ENCODE data around the gene FNDC7. TPM values are rescaled to one million over a fixed set of nuclear protein-coding genes. Genes with fewer than 3 reads are reported as not detected.

FNDC7 gene
- total RNA-seq, 1 experiment from 2014 or later: 0.05 TPM

- Histone ChIP-seq H3K4me3 (ENCODE audit: low read depth in 2 of 2, low read length in 2 of 2) (0 out of 4 replicates have a peak overlapping the region, but pooled peaks of 1 of the 2 experiments have one; percentile 7), H3K4me1 (ENCODE audit: control insufficient read depth, insufficient read depth, low read length) (peaks cover 5% of the 10 kb centered on the region; the same call in 1 of the 2 replicates), H3K27me3 (ENCODE audit: control insufficient read depth, insufficient read depth, low read length) (no peaks in the 10 kb centered on the region), H3K27ac (ENCODE audit: low read length) (peak overlapping the region; percentile 70), H3K9me3 (ENCODE audit: control insufficient read depth, insufficient read depth, low read depth, low read length) (no peaks in the 10 kb centered on the region), H3K36me3 (ENCODE audit: control insufficient read depth, insufficient read depth, low read length) (no peaks in the 10 kb centered on the region; the same call in 1 of the 2 replicates)
- no peak for DNase-seq (ENCODE audit: low read depth, low spot score)
- no peak for TF ChIP-seq CTCF (IDR thresholded peaks at IDR 0.05)
- no peak for TF ChIP-seq TCF7L2 (IDR thresholded peaks at IDR 0.05; ENCODE audit: low read depth, low read length)
- no peak for TF ChIP-seq REST (IDR thresholded peaks at IDR 0.05; ENCODE audit: insufficient read depth in 1 of 2, low read depth in 2 of 2, low read length in 1 of 2)
- no peak for TF ChIP-seq POLR2AphosphoS5 (IDR thresholded peaks at IDR 0.05; ENCODE audit: low read depth, low read length)
- no peak for TF ChIP-seq SIN3A (IDR thresholded peaks at IDR 0.05; ENCODE audit: borderline replicate concordance, insufficient read depth, low read depth, low read length)
- no TSS peak for BruUV-seq (replicated peaks)
- no peak for ATAC-seq
- ChIA-PET POLR2A (no interaction called here), CTCF (no interaction called here)
- intact Hi-C loops (cut with micrococcal nuclease; ENCODE audit: unreplicated experiment): no loop called here
- in situ Hi-C loops (cut with HindIII; ENCODE audit: low pct_unique_long_range_greater_than_20kb, low sequenced_read_pairs): no loop called here
Observed at GRCh38 chr1:108745980-108746381, 33.3 kb downstream of the FNDC7 start.

- BruUV-seq (replicated peaks): no TSS peak
- ChIA-PET CTCF (no interaction called here), POLR2A (no interaction called here)
- peaks cover 5% of the 10 kb centered on the region; the same call in 1 of the 2 replicates for H3K4me1 ChIP-seq (ENCODE audit: control insufficient read depth, insufficient read depth, low read length)
- TF ChIP-seq CTCF (IDR thresholded peaks at IDR 0.05) (peak; percentile 94), TCF7L2 (IDR thresholded peaks at IDR 0.05; ENCODE audit: low read depth, low read length) (no peak), POLR2AphosphoS5 (IDR thresholded peaks at IDR 0.05; ENCODE audit: low read depth, low read length) (peak; percentile 93), SIN3A (IDR thresholded peaks at IDR 0.05; ENCODE audit: borderline replicate concordance, insufficient read depth, low read depth, low read length) (peak; percentile 76; the same call in 1 of the 2 replicates), REST (IDR thresholded peaks at IDR 0.05; ENCODE audit: insufficient read depth in 1 of 2, low read depth in 2 of 2, low read length in 1 of 2) (no peak)
- intact Hi-C loops (cut with micrococcal nuclease; ENCODE audit: unreplicated experiment): no loop called here
- in situ Hi-C loops (cut with HindIII; ENCODE audit: low pct_unique_long_range_greater_than_20kb, low sequenced_read_pairs): no loop called here
- peak within 1 kb of the TSS; percentile 82 for H3K27ac ChIP-seq (ENCODE audit: low read length)
- H3K9me3 ChIP-seq (ENCODE audit: control insufficient read depth, insufficient read depth, low read depth, low read length): no peaks in the 10 kb centered on the region
- ATAC-seq (peak; percentile 92), DNase-seq (ENCODE audit: low read depth, low spot score) (peak; percentile 91)
- no peaks in the 10 kb centered on the region; the same call in 1 of the 2 replicates for H3K36me3 ChIP-seq (ENCODE audit: control insufficient read depth, insufficient read depth, low read length)
- H3K27me3 ChIP-seq (ENCODE audit: control insufficient read depth, insufficient read depth, low read length): no peaks in the 10 kb centered on the region
- H3K4me3 ChIP-seq (ENCODE audit: low read depth in 2 of 2, low read length in 2 of 2): peak within 1 kb of the TSS; percentile 70 to 87
Observed at GRCh38 chr1:108746382-108747170, 33.9 kb downstream of the FNDC7 start, which contains the start of gene STXBP3. Gene STXBP3, plus strand, starts transcription at chr1:108746674. Its CDS starts 64 bp downstream, at chr1:108746738.
